Right renal pelvis (tissue), 4 donors: ENCODE results near the gene XPA. TPM values are rescaled to one million over a fixed set of nuclear protein-coding genes. Genes with fewer than 3 reads are reported as not detected.
"Not testable (repeated sequence)": the region's sequence is repeated elsewhere in the genome, so short reads cannot be mapped to it uniquely, and the experiment has no call there.

Experiments
- DNase-seq, 4 donors: peaks; one replicate each; pipeline ENCODE4 v3.0.0-alpha.2; 2013; ENCODE audit warnings: low read depth in 4 of 4, low spot score in 3 of 4, missing footprints in 1 of 4
- polyA plus RNA-seq, 4 donors: library from polyadenylated mRNA; unstranded; fragments of 120-200 nt; gene quantifications; one replicate each; pipeline ENCODE4 v1.2.1, GENCODE V29; 2013; ENCODE audit not compliant: insufficient read length in 4 of 4

Gene XPA
- polyA plus RNA-seq, 4 donors = 36.9 to 45.9 (median 40.1) TPM

DNA sequence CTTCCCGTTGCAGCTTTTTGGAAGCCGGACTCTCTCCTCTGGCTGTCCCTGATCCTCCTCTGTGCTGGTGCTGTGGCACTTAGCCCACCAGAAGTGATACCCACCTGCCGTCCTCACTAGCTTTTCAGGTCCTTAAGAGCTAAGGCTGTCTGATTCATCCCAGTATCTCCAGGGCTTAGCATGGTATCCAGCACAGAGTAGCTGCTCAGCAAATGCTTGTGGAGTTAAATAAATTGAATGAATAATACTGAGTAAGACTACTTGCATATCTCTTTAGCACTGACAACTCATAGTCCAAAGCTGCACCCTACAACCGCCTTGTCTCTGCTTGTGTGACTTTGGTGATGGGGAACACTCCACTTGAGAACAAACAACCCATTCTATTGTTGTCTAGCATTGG is 7.7 kb upstream of the XPA start:
- no peak for DNase-seq

DNA sequence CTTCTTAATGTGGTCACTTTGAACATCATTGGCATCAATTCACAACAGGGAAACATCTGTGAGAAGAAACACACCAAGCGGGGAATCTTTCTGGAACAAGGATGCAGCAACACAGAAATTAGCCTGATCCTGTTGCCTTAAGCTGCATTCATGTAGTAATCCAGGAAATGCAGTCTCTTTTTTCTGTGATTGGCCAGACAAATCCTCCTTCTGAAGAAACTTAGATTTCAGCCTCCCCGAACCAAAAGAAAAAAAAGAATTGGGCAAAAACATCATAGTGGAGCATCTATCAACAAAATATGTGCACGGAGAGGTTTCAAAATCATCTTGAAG is 7.2 kb upstream of the XPA start:
- DNase-seq = no peak

DNA sequence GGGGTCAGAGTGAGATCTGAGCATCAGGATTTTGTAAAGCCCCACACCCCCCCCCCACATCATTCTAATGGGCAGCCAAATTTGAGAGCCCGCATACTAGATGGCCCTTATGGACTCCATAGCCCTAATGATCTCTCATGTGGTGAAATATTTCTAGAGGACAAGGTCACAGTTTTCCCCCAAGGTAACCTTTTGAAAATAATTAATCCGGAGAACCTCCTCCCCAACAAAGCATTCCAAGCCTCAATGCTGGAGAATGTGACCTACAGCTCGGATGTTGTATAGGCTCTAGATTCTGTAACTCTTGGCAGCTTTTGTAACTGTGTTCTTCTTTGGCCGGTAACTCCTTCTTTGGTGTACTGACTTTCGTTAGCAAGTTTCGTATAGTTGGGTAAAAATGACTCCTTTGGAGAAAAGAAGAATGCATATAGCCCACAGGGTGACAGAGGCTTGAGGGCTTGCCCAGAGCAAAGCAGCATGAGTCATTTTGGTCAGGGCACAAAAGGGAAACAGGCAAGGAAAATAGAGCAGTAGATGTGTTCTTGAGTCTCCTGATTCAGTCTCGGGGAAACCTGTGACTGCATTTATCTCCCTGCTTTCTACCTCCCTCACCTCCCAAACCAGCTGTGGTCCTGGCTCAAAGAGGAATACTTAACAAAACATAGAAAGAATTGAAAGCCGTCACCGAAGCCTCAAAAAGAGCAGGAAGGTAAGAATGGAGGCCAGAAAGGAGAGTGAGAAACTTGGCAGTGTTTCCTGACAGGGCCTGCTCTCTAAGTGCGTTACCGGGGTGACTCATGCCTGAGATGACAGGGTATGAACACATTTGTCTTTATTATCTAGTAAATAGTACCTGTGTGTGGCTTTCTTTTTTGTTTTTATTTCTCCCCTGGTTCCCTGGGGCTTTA is 6.6 kb upstream of the XPA start:
- no peak for DNase-seq

DNA sequence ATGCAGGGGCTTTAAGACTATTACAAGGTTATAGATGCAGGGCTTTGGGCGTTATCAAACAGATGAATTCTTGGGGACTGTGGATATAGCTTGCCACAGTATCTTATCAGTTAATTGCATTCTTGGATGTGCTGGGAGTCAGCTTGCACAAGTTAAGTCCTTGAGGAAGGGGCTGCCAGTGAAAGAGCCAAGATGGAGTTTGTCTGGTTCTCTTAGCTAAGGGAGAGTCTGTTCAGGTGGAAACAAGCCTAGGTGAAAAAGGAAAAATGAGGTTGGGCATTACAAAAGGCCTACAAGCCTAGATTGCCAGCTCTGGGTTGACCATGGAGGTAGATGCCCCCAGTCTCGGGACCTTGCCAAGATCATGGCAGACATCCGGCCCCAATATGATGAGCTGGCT is 2.7 kb upstream of the XPA start:
- not testable (repeated sequence) for DNase-seq

DNA sequence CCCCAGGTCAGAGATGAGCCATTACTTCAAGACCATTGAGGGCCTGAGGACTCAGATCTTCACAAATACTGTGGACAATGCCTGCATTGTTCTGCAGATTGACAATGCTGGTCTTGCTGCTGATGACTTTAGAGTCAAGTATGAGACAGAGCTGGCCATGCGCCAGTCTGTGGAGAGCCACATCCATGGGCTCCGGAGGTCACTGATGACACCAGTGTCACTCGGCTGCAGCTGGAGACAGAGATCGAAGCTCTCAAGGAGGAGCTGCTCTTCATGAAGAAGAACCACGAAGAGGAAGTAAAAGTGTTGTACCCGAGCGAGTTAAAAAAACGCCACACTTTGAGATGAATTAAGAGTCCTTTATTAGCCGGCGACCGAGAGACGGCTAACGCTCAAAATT is 2.1 kb upstream of the XPA start:
- DNase-seq = not testable (repeated sequence)

DNA sequence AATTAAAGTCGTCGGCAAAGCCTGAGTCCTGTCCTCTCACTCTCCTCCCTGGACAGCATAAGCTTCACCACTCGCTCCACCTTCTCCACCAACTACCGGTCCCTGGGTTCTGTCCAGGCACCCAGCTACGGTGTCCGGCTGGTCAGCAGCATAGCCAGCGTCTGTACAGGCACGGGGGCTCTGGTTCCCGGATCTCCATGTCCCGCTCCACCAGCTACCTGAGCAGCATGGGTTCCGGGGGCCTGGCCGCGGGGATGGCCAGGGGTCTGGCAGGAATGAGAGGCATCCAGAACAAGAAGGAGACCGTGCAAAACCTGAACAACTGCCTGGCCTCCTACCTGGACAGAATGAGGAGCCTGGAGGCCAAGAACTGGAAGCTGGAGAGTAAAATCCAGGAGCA is 1.7 kb upstream of the XPA start:
- no peak for DNase-seq

DNA sequence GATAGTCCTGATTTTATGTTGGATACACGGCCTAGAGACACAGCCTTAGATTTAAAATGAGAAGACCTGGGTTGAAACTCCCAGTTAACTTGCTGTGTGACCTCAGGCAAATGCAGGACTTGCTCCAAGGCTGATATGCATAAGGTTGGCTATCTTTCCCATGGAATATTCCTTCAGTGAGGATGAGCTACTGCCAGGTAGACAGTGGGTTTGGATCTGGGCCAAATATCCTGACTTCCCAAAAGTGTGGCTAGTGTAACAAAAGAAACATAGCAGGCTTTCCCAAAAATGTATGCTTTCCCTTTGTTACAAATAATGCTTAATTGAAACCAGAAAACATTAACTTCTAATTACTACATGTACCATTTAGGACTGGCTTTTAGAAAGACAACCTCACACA is 697 bp upstream of the XPA start:
- DNase-seq = no peak

DNA sequence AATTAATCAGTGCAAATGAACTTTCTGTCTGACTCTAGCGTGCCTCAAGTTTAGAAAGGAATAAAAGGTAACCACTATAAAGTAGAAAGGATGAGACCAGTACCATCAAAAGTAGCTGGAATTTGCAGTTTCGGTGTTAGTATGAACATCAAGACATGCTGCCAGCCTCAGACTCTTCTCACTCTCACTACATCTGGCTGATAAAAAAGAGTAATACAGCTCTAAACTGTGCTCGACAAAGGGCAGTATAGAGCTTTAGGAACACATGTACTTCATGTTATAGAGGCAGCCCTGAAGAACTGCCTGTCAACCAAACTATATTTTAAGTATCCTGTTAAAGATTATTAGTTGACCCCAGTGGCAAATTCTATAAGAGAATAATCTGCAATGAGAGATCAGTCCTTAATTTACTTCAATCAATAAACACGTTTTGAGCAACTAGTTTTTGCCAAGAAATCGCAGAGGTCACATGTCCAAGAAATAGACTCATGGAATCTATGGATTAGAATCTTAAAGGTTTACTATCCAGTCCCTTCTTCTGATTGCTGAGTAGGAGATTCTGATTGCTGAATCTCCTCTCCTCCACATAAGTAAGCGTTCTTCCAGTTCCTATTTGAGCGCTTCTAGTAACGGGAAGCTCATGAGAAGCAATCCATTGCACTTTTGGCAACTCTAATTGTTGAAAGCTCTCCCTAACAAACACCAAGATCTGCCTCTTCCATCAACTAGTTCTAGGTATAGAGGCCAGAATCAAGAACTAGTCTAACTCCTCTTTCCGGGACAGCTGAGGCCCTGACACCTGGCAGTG is 941 bp downstream of the XPA start:
- DNase-seq = no peak

DNA sequence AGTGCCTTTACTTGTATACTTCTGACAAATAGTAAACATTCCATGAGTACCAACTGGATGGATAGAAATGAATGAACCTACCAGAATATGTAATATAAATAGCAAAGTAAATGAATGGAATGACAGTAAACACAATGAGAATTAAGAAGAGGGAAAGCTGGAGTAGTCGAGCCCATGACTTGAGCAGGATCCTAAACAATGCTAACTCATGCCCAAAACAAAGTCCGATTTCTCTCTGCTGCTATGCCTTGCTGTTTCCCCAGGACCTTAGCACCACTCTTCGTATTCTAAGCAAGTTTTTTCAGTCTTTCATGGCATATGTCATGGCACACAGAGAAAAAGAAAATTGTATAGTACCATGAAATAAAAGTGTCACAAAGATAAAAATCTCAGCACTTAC is 1.8 kb downstream of the XPA start:
- no peak for DNase-seq

DNA sequence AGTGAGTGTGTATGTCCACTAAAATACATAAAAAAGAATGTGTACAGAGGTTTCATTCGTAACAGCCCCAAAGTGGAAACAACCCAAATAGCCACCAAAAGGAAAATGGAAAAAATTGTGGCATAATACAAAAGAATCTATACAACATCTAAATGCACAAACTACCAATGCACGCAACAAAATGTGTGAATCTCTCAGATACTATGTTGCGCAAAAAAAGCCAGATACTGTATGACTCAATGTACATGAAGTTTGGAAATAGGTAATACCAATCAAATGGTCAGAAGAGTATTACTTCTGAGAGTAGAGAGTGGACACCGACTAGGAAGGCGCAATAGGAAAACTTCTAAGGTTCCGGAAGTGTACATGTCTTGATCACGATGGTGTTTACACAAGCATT is 2.4 kb downstream of the XPA start:
- no peak for DNase-seq

DNA sequence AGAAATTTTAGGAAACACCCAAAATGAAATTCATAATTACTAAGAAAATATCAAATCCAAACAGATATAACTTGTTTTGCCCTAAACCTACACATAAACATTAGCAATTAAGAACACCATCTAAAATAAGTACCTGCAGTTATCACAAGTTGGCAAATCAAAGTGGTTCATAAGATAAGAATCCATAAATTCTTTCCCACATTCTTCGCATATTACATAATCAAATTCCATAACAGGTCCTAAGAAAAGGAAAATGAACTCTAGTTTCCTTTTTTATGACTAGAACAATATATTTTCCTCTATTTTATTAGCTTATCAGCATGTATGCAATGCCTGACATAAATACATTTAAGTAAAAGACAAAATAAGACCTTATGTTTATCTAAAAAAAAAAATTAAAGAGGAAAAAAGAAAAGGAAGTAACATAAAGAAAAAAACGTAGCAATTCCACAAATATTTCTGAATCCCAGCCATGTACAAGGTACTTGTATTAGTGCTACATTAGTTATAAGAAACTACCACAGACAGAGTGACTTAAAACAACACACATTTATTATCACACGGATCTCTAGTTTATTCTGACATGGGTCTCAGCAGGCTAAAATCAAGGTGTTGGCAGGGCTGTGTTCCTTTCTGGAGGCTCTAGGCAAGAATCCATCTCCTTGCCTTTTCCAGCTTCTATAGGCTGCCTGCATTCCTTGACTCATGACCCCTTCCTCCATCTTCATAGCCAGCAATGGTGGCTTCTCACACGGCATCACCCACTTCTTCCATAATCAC is 7.5 kb downstream of the XPA start:
- no peak for DNase-seq

DNA sequence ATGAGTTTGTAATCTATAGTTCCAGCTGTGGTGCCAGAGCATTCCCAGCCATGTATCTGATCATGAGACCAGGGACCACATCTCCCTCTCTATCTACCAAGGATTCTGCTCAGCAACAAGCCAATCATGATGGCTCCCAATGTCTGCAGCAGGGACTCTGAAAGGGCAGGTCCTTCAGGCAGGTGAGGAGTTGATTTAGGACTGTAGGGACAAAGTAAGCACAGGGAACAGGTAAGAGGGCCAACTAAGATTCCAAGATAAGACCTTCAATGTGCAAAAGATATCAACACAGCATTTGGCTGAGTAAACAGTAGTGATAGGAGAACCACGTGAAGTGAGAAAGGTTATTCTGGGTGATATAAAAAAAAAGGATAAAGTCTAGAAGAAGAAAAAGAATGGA is 8.5 kb downstream of the XPA start:
- no peak for DNase-seq

DNA sequence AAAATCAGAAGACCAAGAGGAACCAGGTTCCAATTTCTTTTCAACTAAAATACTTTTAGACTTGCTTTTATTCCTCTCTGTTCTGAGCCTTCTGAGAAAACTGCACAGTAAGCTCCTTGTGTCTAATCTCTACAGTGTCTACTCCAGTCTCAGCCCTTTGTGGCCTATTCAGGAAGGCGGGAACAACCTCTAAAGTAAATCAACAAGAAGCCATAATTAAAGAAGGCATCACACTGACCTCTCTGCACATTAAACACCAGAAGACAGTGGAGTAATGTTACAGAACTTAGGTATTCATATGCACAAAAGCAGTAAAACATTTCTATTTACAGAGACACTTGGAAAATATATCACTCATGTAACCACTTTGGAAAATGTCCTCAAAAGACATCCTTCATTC is 14.9 kb downstream of the XPA start:
- DNase-seq = no peak

DNA sequence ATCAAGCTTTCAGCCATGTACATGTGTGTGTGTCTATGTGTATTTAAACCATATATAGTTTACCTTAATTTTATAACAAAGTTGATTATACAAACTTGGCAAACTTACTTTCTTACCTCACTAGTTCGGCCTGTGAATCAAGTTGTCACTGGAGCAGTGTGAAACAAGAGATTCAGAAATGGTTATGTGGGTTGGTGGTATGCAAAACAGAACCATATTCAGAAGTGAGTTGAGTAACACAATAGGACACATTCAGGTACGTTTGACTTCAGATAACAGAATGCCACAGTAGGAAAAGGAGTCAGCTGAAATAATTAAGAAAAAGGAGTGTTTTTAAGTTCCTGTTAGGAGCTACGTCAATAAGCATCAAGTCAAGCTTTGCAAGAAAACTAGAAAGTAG is 21.5 kb downstream of the XPA start:
- no peak for DNase-seq

DNA sequence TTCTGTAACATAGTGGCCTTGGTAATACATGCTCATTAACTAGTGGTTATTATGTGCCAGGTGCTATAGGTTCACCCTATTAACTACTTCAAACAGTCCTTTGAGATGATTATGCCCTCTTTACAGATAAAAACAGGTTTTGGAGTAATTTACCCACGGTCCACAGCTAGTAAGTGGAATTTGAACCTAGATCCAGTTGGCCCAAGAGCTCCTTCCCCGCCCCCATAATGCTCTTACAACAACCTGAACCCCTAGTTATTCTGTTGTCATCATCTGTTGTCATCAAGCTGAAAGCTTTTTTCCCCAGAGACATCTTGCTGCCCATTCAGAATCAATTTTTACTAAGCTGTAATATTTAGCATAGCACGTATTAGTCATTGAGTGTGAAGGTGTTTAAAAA is 23.2 kb downstream of the XPA start:
- no peak for DNase-seq

DNA sequence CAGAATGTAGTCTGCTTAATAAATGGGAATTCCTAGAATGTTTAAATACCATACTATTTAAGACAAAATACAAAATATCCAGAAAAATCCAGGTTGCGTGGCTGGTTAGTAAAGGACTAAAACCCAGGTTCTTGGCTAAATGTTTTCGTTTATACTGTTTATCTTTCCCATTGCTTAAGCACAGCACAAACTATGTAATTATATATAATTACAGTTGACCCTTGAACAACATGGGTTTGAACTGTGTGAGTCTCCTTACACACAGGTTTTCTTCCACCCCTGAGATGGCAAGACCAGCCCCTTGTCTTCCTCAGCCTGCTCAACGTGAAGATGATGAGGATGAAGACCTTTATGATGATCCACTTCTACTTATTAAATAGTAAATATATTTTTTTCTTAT is 24.7 kb downstream of the XPA start:
- DNase-seq = no peak

DNA sequence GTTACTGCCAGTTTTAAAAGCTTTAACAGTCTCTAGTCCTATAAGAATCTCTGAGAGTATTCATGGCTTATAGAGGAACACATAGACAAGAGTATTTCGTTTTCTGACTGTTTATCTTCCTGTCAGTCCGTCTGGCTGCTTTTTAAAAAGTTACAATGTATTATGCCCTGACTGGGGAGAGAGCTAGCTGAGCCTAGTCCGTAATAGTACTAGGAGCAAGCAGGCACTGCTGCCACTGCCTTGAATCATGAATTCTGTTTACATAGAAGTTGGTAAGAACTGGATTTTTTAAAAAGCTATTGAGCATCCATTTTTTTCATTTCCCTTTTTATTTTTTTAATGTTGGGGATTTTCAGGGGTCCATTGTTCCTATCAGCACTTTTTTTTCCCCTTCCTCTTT is 26.6 kb downstream of the XPA start:
- no peak for DNase-seq

DNA sequence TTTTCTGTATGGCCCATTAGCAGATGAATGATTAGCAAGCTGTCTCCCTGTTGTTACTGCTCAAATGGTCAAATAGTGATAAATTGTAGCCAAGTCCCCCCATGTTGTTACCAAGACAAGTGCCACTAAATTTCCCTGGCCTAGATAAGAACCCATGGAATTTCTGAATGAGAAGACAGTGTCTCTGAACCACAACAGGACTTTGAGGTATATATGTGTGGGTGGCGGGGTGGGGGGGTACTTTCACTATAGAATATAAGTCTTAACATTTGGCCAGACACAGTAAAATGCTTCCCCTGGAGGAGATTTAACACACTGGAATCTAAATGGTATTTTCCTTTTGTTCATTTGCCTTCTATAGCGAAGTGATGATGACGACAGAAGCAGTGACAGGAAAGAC is 28.7 kb downstream of the XPA start:
- DNase-seq = no peak

DNA sequence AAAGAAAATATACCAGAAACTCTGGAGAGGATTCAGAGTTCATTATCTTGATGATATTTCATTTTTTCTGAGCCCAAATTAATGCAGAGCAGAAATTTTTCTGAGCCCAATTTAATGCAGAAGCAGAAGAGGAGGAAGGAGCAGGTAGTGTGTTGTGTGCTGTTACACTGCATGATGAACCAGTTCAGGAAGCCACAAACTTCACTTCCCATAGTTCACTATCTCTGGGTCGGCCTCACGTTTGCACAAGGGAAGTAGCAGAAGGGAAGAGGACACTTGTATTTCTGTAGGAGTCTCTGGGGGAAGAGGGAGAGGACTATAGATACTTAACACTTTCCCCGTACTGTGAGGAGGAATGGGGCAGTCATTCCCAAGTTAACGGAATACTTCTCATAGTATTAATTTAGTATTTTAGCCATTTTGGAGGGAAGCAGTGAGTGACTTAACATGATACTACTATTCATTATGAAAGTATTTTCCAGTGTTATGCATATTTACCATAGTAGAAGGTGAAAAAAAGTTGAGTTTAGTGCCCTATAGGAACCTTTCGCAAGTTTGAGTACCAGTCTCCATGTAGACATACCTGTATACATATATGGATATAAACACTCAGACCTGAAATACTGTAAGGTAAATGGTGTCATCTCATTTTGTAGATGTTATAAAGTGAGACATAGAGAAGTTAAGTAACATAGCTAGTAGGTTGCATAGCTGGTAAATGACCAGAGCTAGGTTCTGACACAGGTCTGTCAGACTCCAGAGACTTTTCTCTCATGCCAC is 30.0 kb downstream of the XPA start:
- no peak for DNase-seq

DNA sequence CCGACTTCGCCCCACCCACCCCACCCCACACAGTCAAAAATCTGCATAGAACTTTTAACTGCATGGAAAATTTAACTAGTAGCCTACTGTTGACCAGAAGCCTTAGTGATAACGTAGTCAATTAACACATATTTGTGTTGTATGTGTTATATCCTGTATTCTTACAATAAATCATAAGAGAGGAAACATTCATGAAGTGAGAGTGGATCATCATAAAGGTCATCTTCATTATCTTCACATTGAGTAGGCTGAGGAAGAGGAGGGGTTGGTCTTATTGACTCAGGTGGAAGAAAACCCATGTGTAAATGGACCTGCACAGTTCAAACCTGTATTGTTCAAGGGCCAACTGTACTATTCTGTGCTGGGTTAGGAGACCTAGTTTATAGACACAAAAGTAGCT is 31.4 kb downstream of the XPA start:
- DNase-seq = no peak

DNA sequence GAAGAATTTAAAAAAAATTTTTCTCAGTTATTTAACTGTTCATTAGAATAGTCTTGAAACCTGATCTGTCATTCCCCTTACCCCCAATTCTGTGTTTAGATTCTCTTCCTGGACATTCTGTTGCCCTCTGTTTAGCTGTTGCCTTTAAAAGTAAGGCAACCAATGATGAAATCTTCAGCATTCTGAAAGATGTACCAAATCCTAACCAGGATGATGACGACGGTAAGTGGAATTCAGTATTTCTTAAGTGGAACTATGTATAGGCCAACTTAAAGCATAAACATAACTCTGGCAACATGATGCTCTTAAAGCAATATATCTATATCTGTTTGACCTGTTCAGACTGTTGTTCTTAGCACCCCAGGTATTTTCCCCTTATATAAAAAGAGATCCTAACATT is 36.3 kb downstream of the XPA start:
- no peak for DNase-seq
